Endodermal cell (in vitro differentiated cells): ENCODE measurements around the gene SMIM28. TPM values are rescaled to one million over a fixed set of nuclear protein-coding genes. Genes with fewer than 3 reads are reported as not detected.

Experiments
- DNase-seq: peaks from one replicate; pipeline ENCODE4 v3.0.0-alpha.2; 2017
- H3K27ac ChIP-seq: 2 replicates; pipeline ENCODE4 v1.5.1; 2013; ENCODE audit warnings: mild to moderate bottlenecking, low read depth, low read length, moderate library complexity
- H3K27me3 ChIP-seq: 2 replicates; pipeline ENCODE4 v1.6.1; 2013; ENCODE audit warnings: mild to moderate bottlenecking, low read length, moderate library complexity; ENCODE audit not compliant: insufficient read depth, control insufficient read depth, poor library complexity, severe bottlenecking
- H3K36me3 ChIP-seq: 2 replicates; pipeline ENCODE4 v1.7.0; 2013; ENCODE audit warnings: mild to moderate bottlenecking, low read length, moderate library complexity; ENCODE audit not compliant: control insufficient read depth, insufficient read depth
- H3K4me1 ChIP-seq: one replicate; pipeline ENCODE4 v1.7.0; 2013; ENCODE audit warnings: low read length; ENCODE audit not compliant: control insufficient read depth, insufficient read depth
- H3K4me3 ChIP-seq: 2 replicates; pipeline ENCODE4 v1.5.1; 2013; ENCODE audit warnings: mild to moderate bottlenecking, low read length, moderate library complexity
- H3K9ac ChIP-seq: 2 replicates; pipeline ENCODE4 v1.6.1; 2013; ENCODE audit warnings: mild to moderate bottlenecking, low read length, moderate library complexity; ENCODE audit not compliant: poor library complexity, severe bottlenecking; ENCODE audit errors: extremely low read depth
- H3K9me3 ChIP-seq: 2 replicates; pipeline ENCODE4 v1.6.1; 2013; ENCODE audit warnings: mild to moderate bottlenecking, low read length, moderate library complexity; ENCODE audit not compliant: control insufficient read depth
- H3K27ac Mint-ChIP-seq: 2 replicates; pipeline ENCODE4 v1.8.0; 2020; ENCODE audit warnings: mixed read lengths
- H3K27me3 Mint-ChIP-seq: 2 replicates; pipeline ENCODE4 v1.8.0; 2021; ENCODE audit warnings: mild to moderate bottlenecking, mixed read lengths; ENCODE audit not compliant: insufficient read depth
- H3K36me3 Mint-ChIP-seq: 2 replicates; pipeline ENCODE4 v1.8.0; 2020; ENCODE audit warnings: low read depth, mixed read lengths
- H3K4me1 Mint-ChIP-seq: 2 replicates; pipeline ENCODE4 v1.8.0; 2020; ENCODE audit warnings: mixed read lengths
- H3K4me3 Mint-ChIP-seq: 2 replicates; pipeline ENCODE4 v1.8.0; 2020; ENCODE audit warnings: mild to moderate bottlenecking, moderate library complexity, mixed read lengths
- H3K9me3 Mint-ChIP-seq: 2 replicates; pipeline ENCODE4 v1.8.0; 2020; ENCODE audit warnings: mild to moderate bottlenecking, mixed read lengths
- WGBS, 2 experiments: methylation state at CpG; one replicate each; pipeline versions ENCODE4 v1.1.5 to v1.1.7; 2013; ENCODE audit warnings: missing lambda C conversion rate in 2 of 2, mixed read lengths in 1 of 2; ENCODE audit not compliant: insufficient coverage in 1 of 2, insufficient read length in 1 of 2; 5-methylcytosine and 5-hydroxymethylcytosine counted together
- total RNA-seq, 2 donors: library from RNA; stranded (reverse); fragmentation: NEBNext Ultra II Directional in 1 of 2; extraction: Animal tissue kit (Norgen Biotek cat#: 25700) in 1 of 2; gene quantifications; 2 replicates in 1 of 2; 3 replicates in 1 of 2; pipeline ENCODE4 v1.2.1, GENCODE V29; 2021
- TF ChIP-seq, protein P1 (sequence below): fragments of 200-600 bp; sonication (generic); conservative IDR thresholded peaks from 2 replicates; pipeline ENCODE4 v1.5.0; 2021; ENCODE audit warnings: antibody characterized with exemption, mild to moderate bottlenecking

The SMIM28 gene
- total RNA-seq, 2 donors from 2014 or later, result 0.33 TPM; not detected in 1

DNA sequence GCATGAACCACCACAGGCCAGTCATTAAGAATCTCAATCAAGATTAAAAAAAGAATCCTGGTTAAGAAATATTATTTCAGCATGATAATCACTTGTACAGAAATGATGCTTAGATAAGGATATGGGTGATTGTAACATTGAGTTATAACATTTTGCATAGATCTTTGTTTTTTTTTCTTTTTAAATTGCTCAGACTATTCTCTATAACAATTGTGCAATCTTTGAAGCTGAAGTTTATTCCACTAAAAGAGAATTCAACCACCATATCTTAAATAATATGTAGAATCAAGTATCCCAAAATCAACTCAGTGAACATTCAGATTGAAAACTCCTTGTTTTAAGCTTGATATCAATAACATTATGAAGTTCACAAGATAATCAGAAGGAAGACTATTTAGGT lies 663 bp upstream of the SMIM28 start:
- Mint-ChIP-seq H3K9me3 (no peaks in the 10 kb centered on the region), H3K36me3 (no peaks in the 10 kb centered on the region), H3K4me3 (no peak overlapping the region), H3K27ac (no peak overlapping the region), H3K4me1 (peaks cover 27% of the 10 kb centered on the region), H3K27me3 (no peaks in the 10 kb centered on the region)
- H3K36me3 ChIP-seq, result no peaks in the 10 kb centered on the region
- no peak overlapping the region for H3K9ac ChIP-seq
- no peaks in the 10 kb centered on the region for H3K27me3 ChIP-seq
- H3K4me1 ChIP-seq, result peaks cover 6% of the 10 kb centered on the region
- H3K9me3 ChIP-seq, result no peaks in the 10 kb centered on the region
- H3K27ac ChIP-seq, result no peak overlapping the region
- H3K4me3 ChIP-seq, result no peak overlapping the region
- TF ChIP-seq, protein P1, sequence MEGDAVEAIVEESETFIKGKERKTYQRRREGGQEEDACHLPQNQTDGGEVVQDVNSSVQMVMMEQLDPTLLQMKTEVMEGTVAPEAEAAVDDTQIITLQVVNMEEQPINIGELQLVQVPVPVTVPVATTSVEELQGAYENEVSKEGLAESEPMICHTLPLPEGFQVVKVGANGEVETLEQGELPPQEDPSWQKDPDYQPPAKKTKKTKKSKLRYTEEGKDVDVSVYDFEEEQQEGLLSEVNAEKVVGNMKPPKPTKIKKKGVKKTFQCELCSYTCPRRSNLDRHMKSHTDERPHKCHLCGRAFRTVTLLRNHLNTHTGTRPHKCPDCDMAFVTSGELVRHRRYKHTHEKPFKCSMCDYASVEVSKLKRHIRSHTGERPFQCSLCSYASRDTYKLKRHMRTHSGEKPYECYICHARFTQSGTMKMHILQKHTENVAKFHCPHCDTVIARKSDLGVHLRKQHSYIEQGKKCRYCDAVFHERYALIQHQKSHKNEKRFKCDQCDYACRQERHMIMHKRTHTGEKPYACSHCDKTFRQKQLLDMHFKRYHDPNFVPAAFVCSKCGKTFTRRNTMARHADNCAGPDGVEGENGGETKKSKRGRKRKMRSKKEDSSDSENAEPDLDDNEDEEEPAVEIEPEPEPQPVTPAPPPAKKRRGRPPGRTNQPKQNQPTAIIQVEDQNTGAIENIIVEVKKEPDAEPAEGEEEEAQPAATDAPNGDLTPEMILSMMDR, result no peak
- DNase-seq, result no peak

DNA sequence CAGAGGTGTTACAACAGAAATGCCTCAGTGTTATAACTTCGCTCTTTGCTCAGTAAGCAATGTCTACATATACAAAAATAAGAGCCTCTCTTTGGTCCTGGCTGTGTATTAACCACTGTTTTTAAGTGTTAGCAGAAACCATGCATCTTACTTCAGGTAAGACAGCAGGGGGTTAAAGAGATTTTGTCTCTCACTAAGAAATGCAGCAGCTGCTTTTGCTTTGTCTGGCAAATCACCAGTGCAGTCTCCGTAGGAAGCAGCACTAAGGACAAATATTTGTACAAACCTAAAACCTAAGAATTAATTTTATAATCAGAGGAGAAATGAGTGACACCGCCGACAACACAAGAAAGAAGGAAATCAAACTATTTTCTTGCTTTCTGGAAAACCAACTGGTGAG lies 758 bp downstream of the SMIM28 start:
- Mint-ChIP-seq H3K36me3 (no peaks in the 10 kb centered on the region), H3K27me3 (no peaks in the 10 kb centered on the region), H3K4me3 (no peak overlapping the region), H3K4me1 (peaks cover 36% of the 10 kb centered on the region), H3K9me3 (no peaks in the 10 kb centered on the region), H3K27ac (peak overlapping the region; percentile 14)
- Histone ChIP-seq H3K4me1 (peaks cover 8% of the 10 kb centered on the region), H3K27me3 (no peaks in the 10 kb centered on the region), H3K4me3 (no peak overlapping the region), H3K9ac (no peak overlapping the region), H3K27ac (no peak overlapping the region), H3K9me3 (no peaks in the 10 kb centered on the region), H3K36me3 (no peaks in the 10 kb centered on the region)
- no peak for DNase-seq
- 66 to 100% methylated on average over 1 to 4 of the region's 4 CpGs for WGBS, 2 experiments
- TF ChIP-seq, protein P1, result no peak

DNA sequence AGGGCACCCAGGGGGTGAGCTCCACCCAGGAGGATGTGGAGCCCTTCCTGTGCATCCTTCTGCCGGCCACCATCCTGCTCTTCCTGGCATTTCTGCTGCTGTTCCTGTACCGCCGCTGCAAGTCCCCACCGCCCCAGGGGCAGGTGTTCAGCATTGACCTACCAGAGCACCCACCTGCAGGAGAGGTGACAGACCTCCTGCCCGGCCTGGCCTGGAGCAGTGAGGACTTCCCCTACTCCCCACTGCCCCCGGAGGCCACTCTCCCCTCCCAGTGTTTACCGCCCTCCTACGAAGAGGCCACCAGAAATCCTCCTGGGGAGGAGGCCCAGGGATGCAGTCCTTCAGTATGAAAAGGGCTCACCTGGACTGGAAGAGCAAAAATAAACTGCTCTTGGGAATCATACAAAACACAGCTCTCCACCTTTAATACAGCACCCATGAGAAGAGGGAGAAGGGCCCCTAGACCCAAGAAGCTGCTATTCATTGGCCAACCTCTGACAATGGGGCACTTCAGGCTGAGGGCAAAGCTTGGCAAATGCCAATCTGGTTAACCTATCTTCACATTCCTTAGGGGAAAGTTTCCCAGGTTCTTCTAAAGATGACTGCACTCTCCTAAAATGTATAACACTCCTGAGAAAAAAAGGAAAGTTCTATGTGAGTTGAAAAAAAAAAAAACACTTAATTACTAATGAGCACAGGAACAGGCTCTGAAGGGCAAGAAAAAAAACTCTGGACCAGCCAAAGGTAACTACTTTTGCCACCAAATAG lies 5.0 kb downstream of the SMIM28 start:
- H3K27ac ChIP-seq, result no peak overlapping the region
- peak overlapping the region; percentile 12 for H3K27ac Mint-ChIP-seq

More for the DNA sequence above, 5.0 kb downstream of the SMIM28 start:
- TF ChIP-seq, protein P1, result peak; percentile 61
- Mint-ChIP-seq H3K36me3 (no peaks in the 10 kb centered on the region), H3K4me3 (no peak overlapping the region), H3K27me3 (no peaks in the 10 kb centered on the region), H3K9me3 (no peaks in the 10 kb centered on the region), H3K4me1 (peaks cover 37% of the 10 kb centered on the region)
- no peak overlapping the region for H3K9ac ChIP-seq
- DNase-seq, result peak; percentile 84
- peaks cover 7% of the 10 kb centered on the region for H3K4me1 ChIP-seq
- H3K36me3 ChIP-seq, result no peaks in the 10 kb centered on the region
- WGBS, 2 experiments, result 90% methylated on average over 2 to 8 of the region's 8 CpGs
- no peaks in the 10 kb centered on the region for H3K9me3 ChIP-seq
- no peaks in the 10 kb centered on the region for H3K27me3 ChIP-seq
- no peak overlapping the region for H3K4me3 ChIP-seq
